MM.1S (cell line): ENCODE data around the gene KLC3.

Source experiments
- DNase-seq: peaks from one replicate; pipeline ENCODE4 v3.0.0-alpha.2; 2015
- H2AFZ ChIP-seq: fragments of 300-600 bp; sonication (generic); 2 replicates; pipeline ENCODE4 v1.6.0; 2016; ENCODE audit warnings: antibody characterized with exemption, low read length
- H3F3A ChIP-seq: fragments of 300-600 bp; sonication (generic); 2 replicates; pipeline ENCODE4 v1.6.1; 2016; ENCODE audit warnings: mild to moderate bottlenecking, antibody characterized with exemption, low read length, moderate library complexity, mixed read lengths; ENCODE audit not compliant: insufficient read depth
- H3K27ac ChIP-seq: fragments of 300-600 bp; sonication (generic); 2 replicates; pipeline ENCODE4 v1.5.1; 2016; ENCODE audit warnings: mild to moderate bottlenecking, low read length
- H3K27me3 ChIP-seq: fragments of 300-600 bp; sonication (generic); replicated peaks from 2 replicates; pipeline ENCODE4 v1.6.0; 2016; ENCODE audit warnings: low read length; ENCODE audit not compliant: insufficient read depth
- H3K36me3 ChIP-seq: fragments of 300-600 bp; sonication (generic); replicated peaks from 2 replicates; pipeline ENCODE4 v1.6.1; 2016; ENCODE audit warnings: mild to moderate bottlenecking, low read length, mixed read lengths; ENCODE audit not compliant: insufficient read depth
- H3K4me1 ChIP-seq: fragments of 300-600 bp; sonication (generic); 2 replicates; pipeline ENCODE4 v1.6.1; 2016; ENCODE audit warnings: low read length, mixed read lengths
- H3K4me2 ChIP-seq: fragments of 300-600 bp; sonication (generic); 2 replicates; pipeline ENCODE4 v1.6.0; 2016; ENCODE audit warnings: low read depth, low read length
- H3K4me3 ChIP-seq: fragments of 300-600 bp; sonication (generic); 2 replicates; pipeline ENCODE4 v1.5.1; 2016; ENCODE audit warnings: low read length, mixed read lengths
- H3K79me2 ChIP-seq: fragments of 300-600 bp; sonication (generic); 2 replicates; pipeline ENCODE4 v1.6.1; 2016; ENCODE audit warnings: mixed run types, low read length, mixed read lengths
- H3K9ac ChIP-seq: fragments of 300-600 bp; sonication (generic); 2 replicates; pipeline ENCODE4 v1.6.1; 2016; ENCODE audit warnings: low read length, mixed read lengths
- H3K9me2 ChIP-seq: fragments of 300-600 bp; sonication (generic); replicated peaks from 2 replicates; pipeline ENCODE4 v1.6.1; 2016; ENCODE audit warnings: mild to moderate bottlenecking, low read length, mixed read lengths; ENCODE audit not compliant: insufficient read depth
- H3K9me3 ChIP-seq: fragments of 300-600 bp; sonication (generic); replicated peaks from 2 replicates; pipeline ENCODE4 v1.6.1; 2016; ENCODE audit warnings: mild to moderate bottlenecking, low read length, mixed read lengths; ENCODE audit not compliant: insufficient read depth
- H4K20me1 ChIP-seq: fragments of 300-600 bp; sonication (generic); 2 replicates; pipeline ENCODE4 v1.6.1; 2016; ENCODE audit warnings: mild to moderate bottlenecking, low read length, moderate library complexity, mixed read lengths; ENCODE audit not compliant: insufficient read depth
- CTCF ChIP-seq: fragments of 300-600 bp; sonication (generic); IDR thresholded peaks from 2 replicates; pipeline ENCODE4 v1.5.1; 2016; ENCODE audit warnings: antibody characterized with exemption, low read length, mixed read lengths
- EZH2 ChIP-seq: fragments of 300-600 bp; sonication (generic); optimal IDR thresholded peaks from 2 replicates; pipeline ENCODE3; 2017; ENCODE audit warnings: low read depth, mild to moderate bottlenecking, antibody characterized with exemption, low read length, mixed read lengths
- EZH2phosphoT487 ChIP-seq: fragments of 300-600 bp; sonication (generic); IDR thresholded peaks from 2 replicates; pipeline ENCODE4 v1.6.1; 2018; ENCODE audit warnings: antibody characterized with exemption, low read length

KLC3 gene

GRCh38 chr19:45352062-45352461, 11.5 kb downstream of the KLC3 start:
- Histone ChIP-seq H3K4me3 (no peak overlapping the region), H3K4me2 (no peak overlapping the region), H3F3A (no peaks in the 10 kb centered on the region), H3K36me3 (no peaks in the 10 kb centered on the region), H3K27ac (no peak overlapping the region), H3K9ac (no peak overlapping the region), H3K79me2 (no peaks in the 10 kb centered on the region), H2AFZ (no peak overlapping the region), H3K4me1 (no peaks in the 10 kb centered on the region), H3K9me2 (no peaks in the 10 kb centered on the region), H4K20me1 (no peaks in the 10 kb centered on the region), H3K9me3 (no peaks in the 10 kb centered on the region), H3K27me3 (0 out of 2 replicates have a peak, but pooled peaks cover 8% of the 10 kb centered on the region)
- no peak for DNase-seq
- TF ChIP-seq CTCF (no peak), EZH2phosphoT487 (no peak), EZH2 (no peak)

- Histone ChIP-seq H3K9me3 (no peaks in the 10 kb centered on the region), H3K9me2 (no peaks in the 10 kb centered on the region), H4K20me1 (no peaks in the 10 kb centered on the region), H3F3A (no peaks in the 10 kb centered on the region), H3K9ac (no peak overlapping the region), H3K4me2 (no peak overlapping the region), H2AFZ (no peak overlapping the region), H3K4me1 (no peaks in the 10 kb centered on the region), H3K27ac (no peak overlapping the region), H3K27me3 (0 out of 2 replicates have a peak, but pooled peaks cover 5% of the 10 kb centered on the region), H3K36me3 (no peaks in the 10 kb centered on the region), H3K79me2 (no peaks in the 10 kb centered on the region), H3K4me3 (no peak overlapping the region)
- DNase-seq = no peak
- TF ChIP-seq CTCF (no peak), EZH2 (no peak), EZH2phosphoT487 (no peak)
These were observed 11.9 kb downstream of the KLC3 start for GRCh38 chr19:45352471-45352870.

GRCh38 chr19:45352914-45353796, 12.6 kb downstream of the KLC3 start:
- no peaks in the 10 kb centered on the region for H3K9me3 ChIP-seq
- no peaks in the 10 kb centered on the region for H3K27me3 ChIP-seq
- H3K4me1 ChIP-seq = no peaks in the 10 kb centered on the region
- H3K4me3 ChIP-seq = no peak overlapping the region
- H4K20me1 ChIP-seq = no peaks in the 10 kb centered on the region
- H3K79me2 ChIP-seq = no peaks in the 10 kb centered on the region
- H2AFZ ChIP-seq = no peak overlapping the region
- no peak overlapping the region for H3K4me2 ChIP-seq
- H3K9me2 ChIP-seq = no peaks in the 10 kb centered on the region
- no peak for DNase-seq
- H3K27ac ChIP-seq = no peak overlapping the region
- no peaks in the 10 kb centered on the region for H3F3A ChIP-seq
- TF ChIP-seq CTCF (no peak), EZH2 (no peak), EZH2phosphoT487 (no peak)
- no peak overlapping the region for H3K9ac ChIP-seq
- no peaks in the 10 kb centered on the region for H3K36me3 ChIP-seq
